Ecto neural progenitor cell (in vitro differentiated cells): Measurements from ENCODE around the gene NPC1.
"Not testable (repeated sequence)": the region's sequence is repeated elsewhere in the genome, so short reads cannot be mapped to it uniquely, and the experiment has no call there.

Experiments
- DNase-seq: peaks from one replicate; pipeline ENCODE4 v3.0.0-alpha.2; 2018; ENCODE audit warnings: low spot score

The NPC1 gene

GRCh38 chr18:23586249-23587196 lies at the start of gene NPC1:
Gene NPC1 (minus strand): TSS chr18:23586506. CDS start chr18:23586343, 163 bp downstream.
- peak; percentile 94 for DNase-seq

GRCh38 chr18:23636071-23636399 lies 49.7 kb upstream of the NPC1 start:
- no peak for DNase-seq

- no peak for DNase-seq
Measured at GRCh38 chr18:23635283-23636070, 49.2 kb upstream of the NPC1 start.

GRCh38 chr18:23634692-23635091 lies 48.4 kb upstream of the NPC1 start:
- DNase-seq = no peak

- DNase-seq = no peak
Measured at GRCh38 chr18:23632615-23633014, 46.3 kb upstream of the NPC1 start.

- no peak for DNase-seq
Measured at GRCh38 chr18:23631746-23632145, 45.4 kb upstream of the NPC1 start.

- no peak for DNase-seq
Measured at GRCh38 chr18:23631312-23631711, 45.0 kb upstream of the NPC1 start.

- no peak for DNase-seq
Measured at GRCh38 chr18:23629444-23629946, 43.2 kb upstream of the NPC1 start.

GRCh38 chr18:23627970-23628369 lies 41.7 kb upstream of the NPC1 start:
- no peak for DNase-seq

- DNase-seq = no peak
Measured at GRCh38 chr18:23627321-23627720, 41.0 kb upstream of the NPC1 start.

- DNase-seq = no peak
Measured at GRCh38 chr18:23626451-23627279, 40.4 kb upstream of the NPC1 start.

GRCh38 chr18:23623040-23623439 lies 36.7 kb upstream of the NPC1 start:
- DNase-seq = no peak

- DNase-seq = peak; percentile 61
Measured at GRCh38 chr18:23619388-23619881, 33.1 kb upstream of the NPC1 start.

- DNase-seq = peak; percentile 74
Measured at GRCh38 chr18:23618862-23619387, 32.6 kb upstream of the NPC1 start.

- no peak for DNase-seq
Measured at GRCh38 chr18:23617412-23618014, 31.2 kb upstream of the NPC1 start.

- no peak for DNase-seq
Measured at GRCh38 chr18:23616258-23616657, 30.0 kb upstream of the NPC1 start.

- no peak for DNase-seq
Measured at GRCh38 chr18:23614891-23615290, 28.6 kb upstream of the NPC1 start.

GRCh38 chr18:23614413-23614812 lies 28.1 kb upstream of the NPC1 start:
- DNase-seq = no peak

- not testable (repeated sequence) for DNase-seq
Measured at GRCh38 chr18:23613091-23613475, 26.8 kb upstream of the NPC1 start.

- no peak for DNase-seq
Measured at GRCh38 chr18:23612434-23613090, 26.3 kb upstream of the NPC1 start.
